Activated CD8-positive, alpha-beta memory T cell treated with anti-CD3 and anti-CD28 coated beads, Interleukin-2, amount 50 U/mL, for 1 hour (primary cell): ENCODE results near the gene FHAD1.

Experiments
- DNase-seq: peaks from one replicate; pipeline ENCODE4 v3.0.0-alpha.2; 2020; ENCODE audit errors: extremely low read depth

Gene FHAD1

DNA sequence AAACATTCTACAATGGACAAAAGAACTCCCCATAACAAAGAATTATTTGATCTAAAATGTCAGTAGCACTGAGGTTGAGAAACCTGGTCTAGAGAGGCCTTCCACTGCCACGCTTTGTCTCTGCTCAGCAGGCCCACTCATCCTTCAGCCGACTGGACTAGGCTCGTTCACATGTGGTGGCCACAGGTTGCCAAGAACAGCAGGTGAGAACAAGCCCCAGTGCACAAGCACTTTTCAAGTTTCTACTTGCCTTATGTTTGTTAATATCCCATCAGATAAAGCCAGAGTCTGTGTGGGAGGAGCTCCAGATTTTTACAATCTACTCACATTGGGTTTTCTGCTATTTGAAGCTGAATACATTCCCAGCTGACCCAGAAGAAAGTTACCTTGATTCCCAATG lies 153.6 kb downstream of the FHAD1 start:
- DNase-seq, result no peak

DNA sequence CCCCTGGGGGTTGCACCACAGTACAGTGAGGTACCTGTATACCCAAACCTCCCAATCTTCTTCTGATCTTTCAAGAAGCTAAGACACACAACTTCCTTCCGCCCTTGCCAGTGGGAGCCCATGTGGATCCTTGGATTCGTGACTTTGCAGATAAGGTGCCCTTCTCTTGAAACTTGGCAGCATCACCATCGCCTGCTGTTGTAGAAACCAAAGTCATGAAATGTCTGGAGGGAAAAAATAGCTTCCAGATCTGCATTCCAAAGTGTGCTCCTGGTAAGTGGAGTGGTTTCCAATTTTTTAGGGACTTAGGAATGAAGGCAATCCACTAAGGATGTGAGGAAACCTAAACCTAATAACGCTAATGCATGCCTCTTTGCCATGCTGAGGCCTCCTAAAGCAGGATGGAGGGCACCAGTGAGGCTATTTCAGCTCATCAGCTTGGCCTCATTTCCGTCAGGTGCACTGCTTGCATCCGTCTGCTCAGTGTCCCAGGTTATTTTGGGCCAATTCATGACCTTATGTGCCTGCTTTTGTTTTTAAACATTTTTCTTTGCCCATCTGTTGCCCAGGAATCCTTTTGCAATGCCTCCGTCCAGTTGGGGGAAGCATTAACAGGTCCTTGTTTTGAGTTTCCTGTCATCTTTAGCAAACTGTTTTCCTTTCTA lies 154.5 kb downstream of the FHAD1 start:
- DNase-seq, result no peak

DNA sequence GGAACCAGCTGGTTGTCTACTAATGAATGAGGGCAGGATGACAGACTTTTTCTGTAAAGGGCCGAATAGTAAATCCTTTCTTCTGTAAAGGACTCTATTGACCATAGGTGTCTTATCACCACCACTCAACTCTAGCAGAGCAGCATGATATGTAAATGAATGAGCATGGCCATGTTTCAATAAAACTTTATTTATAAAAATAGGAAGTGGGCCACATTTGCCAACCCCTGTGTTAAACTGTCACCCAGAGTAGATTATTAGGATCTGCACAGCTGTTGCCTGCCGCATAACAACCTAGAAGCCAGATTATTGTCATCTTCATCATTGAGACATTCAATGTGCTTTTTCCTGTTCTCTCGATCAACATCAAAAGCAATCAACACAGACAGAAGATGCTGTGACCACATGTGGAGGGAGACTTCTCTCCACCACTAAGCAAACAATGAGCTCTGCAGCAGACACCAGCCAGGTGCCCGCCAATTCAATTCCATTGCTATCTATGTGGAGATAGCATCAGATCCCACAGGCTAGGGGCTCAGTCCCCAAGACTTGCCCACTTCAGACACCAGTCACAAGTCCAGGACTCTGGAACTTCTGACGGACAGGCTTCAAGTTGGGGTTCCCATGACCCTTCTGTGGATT lies 155.9 kb downstream of the FHAD1 start:
- no peak for DNase-seq

DNA sequence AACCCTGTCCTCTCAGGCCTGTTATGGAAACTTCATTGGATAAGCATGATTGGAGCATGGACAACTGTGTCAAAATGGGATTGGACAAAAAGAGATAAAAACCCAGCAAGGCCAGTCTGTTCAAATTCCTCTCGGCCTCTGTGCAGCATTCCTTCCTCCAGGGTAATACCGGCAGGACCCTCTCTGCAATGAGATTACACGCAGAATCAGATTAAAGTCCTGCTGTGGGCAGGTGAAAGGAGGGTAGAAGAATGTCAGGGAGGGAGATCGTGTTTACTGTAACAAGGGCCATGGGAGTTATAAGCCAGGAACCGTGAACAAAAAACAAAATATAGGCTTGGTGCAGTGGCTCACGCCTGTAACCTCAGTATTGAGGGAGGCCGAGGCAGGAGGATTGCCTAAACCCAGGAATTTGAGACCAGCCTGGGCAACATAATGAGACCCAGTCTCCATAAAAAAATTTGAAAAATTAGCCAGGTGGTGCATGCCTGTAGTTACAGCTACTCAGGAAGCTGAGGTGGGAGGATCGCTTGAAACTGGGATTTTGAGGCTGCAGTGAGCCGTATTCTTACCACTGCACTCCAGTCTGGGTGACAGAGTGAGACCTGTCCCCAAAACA lies 157.0 kb downstream of the FHAD1 start:
- no peak for DNase-seq

DNA sequence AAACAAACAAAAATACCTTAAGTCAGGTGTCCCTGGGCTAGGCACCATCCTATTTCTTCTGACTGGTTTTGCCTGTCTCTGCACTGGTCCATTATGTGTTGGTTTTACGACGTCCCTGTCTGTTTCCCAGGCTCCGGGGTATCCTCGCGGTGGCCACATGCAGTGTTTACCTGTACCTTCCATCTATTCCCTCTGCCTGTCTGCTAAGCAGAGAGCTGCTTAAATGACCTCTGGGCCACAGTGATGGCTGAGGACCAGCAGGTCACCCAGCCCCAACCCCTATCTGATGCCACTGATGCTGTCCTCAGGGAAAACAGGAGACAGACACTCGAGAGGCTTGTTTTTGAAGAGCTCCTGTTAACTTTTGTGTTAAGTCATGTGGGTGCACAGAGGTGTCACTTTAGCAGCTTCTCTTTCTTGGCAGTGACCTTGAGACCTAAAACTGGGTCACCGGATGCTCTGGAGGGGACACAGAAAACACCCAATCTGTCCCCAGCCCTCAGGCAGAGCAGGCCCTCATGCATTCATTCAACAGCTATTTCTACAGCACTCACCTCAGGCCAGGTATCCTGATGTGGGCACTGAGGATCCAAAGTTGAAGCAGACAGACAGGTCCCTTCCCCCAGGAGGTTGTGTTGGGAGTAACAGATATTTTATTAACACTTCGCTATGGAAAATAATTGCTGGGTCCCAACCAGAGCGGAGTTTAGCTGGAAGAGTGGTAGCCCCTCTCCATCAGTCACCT lies 158.3 kb downstream of the FHAD1 start:
- no peak for DNase-seq

DNA sequence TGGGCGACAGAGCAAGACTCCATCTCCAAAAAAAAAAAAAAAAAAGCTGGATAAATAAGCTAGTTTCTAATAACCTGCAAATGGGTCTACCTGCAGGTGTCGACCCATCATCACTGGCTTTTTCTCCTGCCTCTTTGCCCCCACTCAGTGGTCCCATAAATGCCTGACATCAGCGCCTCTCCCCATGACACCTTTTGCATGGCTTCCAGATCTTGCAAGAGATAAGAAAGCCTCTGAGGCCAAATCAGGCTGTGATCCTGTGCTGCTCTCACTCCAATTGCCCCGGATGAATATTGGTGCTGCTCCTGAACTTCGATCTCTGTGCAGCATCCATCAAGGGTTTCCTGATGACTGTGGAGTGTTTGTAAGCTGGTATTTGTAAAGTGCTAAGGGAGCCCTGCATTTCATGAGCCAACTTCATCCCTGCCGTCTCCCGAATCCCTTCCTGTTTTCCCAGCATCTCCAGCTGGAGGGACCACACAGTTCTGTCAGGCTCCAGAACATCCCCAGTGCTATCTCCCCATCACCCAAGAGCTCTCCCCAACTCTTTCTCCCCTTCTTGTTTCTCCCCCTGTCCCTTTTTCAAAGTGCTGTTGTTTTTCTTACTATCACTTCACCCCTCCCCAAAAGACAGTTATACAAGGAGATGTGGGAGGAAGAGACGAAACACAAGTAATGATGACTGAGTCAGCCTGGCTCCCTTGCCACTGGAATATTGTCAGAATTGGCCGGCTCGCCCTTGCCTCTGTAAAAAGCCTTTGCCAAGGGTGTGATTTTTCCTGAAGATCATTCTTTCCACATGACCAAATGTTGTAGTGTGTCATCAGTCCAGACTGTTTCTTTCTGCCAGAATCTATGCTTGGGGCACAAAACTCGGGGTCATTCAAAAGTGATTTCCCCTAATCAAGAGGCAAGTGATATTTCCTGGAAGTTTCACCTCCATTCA lies 159.9 kb downstream of the FHAD1 start:
- DNase-seq, result no peak

DNA sequence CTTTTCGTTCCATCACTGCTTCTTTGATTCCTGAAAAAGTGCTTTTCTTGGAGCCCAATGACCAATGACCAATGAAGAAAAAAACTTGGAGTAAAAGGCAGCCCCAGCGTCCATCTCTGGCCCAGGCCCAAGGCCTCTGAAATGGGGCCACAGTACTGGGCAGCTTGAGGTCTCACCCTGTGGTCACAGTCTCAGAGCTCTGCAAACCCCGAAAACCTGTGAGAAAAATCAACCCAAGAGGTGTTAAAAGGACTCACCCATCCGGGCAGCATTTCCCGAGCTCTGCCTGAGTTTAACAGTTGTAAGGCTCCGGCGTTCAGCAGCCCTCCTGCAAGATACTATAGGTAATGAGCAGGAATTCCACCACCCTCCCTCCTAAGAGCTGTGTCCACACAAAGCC lies 160.6 kb downstream of the FHAD1 start:
- DNase-seq, result no peak

DNA sequence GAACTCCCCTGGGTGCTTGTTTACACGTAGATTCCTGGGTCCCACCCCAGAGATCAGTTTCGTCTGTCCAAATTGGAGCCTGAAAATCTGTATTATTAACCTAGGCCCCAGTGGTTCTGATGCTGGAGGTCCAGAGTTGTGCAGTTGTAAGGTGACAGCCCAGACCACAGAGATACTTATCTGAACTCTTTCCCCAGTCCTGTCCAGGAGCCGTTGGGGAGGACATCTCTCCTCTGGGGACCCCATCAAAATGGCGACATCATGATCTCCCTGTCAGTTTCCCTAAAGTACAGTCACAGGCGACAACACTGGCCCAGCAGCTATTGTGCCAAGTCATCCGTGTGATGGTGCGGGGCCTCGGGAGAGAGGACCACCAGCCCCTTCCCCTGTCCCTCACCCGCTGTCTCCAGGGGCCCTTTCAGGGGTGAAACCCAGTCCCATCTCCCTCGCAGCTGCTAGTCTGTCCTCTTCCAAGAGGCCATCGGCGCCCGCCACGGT lies 161.9 kb downstream of the FHAD1 start:
- no peak for DNase-seq

DNA sequence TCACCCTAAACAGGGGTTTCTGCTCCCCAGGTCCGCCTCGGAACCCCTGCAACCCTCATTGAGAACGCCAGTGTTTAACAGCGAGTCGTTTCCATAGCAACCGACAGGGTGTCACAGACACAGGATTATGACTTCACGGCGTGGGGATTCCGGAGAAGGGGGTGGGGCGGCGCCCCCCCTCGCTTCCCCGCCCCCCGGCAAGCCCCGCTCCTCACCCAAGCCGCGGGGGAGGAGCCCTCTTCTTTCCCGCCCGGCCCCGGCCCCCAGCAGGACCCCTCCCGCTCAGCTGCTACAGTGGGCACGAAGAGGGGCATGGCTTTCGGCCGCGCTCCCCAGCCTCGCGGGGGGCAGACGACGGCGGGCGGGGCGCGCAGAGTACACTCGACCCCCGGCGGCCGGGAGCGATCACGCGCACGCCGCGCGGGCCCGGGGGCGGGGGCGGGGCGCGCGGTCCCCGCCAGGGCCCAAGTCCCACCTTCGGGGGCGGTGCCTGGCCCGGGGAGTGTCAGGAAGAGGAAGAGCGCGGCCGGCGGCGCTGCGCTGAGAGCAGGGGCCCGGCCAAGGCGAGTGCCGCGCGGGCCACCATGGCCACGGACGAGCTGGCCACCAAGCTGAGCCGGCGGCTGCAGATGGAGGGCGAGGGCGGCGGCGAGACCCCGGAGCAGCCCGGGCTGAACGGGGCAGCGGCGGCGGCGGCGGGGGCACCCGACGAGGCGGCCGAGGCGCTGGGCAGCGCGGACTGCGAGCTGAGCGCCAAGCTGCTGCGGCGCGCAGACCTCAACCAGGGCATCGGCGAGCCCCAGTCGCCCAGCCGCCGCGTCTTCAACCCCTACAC lies 162.6 kb downstream of the FHAD1 start, which contains the start of gene EFHD2:
Gene EFHD2, plus strand, starts transcription at position 501 of the 835 bp plus-strand sequence. Its CDS starts 84 bp downstream, at position 585.
- peak; percentile 94 for DNase-seq

DNA sequence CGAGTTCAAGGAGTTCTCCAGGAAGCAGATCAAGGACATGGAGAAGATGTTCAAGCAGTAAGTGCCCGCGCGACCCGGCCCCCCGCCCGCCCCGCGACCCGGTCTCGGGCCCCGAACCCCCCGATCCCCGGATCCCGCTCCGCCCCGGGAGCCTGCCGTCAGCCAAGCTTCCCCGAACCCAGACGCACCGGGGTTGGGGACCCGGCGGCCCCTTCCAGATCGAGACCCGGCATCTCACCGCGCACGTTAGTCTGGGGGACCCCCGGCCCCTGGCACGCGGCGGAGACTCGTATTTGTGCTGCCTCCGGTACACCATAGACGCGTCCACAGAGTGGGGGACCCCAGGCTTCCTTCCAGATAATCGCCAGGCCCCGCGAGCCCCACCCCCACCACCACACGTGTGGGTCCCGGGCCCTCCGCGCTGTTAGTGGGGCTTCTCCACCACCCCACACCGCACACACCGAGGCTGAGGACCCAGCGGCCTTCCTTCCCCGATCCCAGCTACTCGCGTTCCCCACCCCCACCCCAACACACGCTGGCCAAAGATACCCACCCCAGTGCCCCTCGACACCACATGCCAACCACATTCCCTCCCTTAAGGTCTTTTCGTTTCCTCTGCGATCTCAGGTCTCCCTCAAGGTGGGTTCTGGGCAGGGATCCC lies 163.3 kb downstream of the FHAD1 start:
- no peak for DNase-seq

DNA sequence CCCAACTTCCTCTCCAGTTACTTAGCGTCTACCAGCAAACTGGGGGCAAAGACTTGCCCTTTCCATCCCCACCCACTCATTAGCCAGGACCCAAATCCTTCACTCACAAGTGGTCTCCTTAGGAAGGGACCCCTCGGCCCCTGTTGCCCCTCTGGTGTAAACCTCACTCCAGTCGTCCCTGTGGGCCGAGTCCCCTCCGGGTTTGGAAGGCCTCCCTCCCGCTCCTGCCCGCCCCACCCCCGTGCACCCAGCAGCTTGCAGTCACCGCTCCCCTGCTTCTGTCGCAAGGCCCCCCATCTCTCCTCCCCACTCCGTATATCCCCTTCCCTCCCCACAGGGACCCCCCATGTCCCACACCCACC lies 163.8 kb downstream of the FHAD1 start:
- DNase-seq, result no peak

DNA sequence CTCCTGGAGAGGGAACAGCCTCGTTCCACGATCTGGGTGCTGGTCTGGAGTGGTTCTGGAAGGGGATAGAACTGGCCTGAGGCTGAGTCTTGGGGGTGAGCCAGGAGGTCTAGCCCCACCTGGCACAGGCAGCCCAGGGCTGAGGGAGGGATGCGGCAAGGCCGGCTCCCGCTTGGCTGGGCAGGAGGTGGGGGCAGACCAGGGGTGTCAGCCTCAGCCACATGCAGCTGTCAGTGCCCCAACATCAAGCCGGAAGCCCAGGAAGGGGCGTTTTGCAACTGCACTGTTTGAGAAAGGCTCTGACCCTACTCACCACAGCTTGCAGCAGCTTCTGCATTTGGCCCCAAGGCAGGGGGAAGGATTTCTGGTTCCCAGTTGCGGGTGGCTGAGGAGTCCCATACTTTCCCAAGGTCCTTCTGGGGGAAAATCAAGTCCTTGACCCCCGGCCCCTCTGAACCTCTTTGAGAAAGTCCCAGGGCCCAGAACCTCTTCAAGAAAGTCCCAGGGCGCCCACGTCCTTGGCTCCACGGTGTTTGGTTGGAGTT lies 164.6 kb downstream of the FHAD1 start:
- no peak for DNase-seq

DNA sequence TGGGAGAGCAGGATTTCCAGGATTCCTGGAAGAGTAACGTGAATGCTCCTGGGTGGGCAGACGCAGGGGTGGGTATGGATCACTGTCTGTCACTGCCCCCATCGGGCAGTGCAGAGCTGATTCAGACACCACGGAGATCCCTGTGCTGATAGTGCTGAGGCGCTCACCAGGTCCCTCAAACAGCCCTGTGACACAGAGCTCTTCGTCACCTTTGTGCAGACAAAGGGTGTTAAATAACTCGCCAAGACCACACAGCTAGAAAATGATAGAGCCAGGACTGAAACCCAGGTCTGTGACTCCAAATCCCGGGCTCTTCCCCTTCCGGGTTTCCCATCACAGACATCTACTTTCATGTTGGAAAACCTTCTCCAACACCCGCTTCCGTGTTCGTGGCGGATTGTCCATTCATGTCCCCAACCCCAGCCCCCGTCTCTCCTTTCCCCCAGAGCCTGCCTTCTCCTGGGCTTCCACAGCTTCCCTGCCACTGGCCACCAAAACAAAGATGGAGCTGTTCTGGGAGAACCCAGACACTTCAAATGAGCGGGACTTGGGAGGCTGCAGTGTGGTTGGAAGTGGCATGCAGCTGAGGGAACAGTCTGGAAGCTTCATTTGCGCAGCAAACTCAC lies 165.3 kb downstream of the FHAD1 start:
- no peak for DNase-seq

DNA sequence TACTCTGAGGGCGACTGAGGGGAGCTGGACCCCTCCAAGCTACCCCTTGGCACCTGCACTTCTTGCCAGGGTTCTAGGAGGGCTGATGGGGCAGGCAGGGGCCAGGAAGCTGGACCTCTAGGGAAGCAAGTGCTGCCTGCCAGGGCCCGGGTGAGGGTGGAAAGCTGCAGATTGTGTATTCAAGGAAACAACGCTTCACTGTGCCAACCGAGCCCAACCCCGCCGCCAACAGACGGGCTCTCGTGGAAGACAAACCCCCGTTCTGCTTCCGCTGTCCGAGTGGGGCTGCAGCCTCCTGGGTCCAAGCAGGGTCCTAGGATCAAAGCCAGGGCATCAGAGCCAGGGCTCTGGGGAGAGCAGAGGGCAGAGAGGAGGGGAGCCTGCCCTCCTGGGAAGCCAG lies 165.8 kb downstream of the FHAD1 start:
- no peak for DNase-seq

DNA sequence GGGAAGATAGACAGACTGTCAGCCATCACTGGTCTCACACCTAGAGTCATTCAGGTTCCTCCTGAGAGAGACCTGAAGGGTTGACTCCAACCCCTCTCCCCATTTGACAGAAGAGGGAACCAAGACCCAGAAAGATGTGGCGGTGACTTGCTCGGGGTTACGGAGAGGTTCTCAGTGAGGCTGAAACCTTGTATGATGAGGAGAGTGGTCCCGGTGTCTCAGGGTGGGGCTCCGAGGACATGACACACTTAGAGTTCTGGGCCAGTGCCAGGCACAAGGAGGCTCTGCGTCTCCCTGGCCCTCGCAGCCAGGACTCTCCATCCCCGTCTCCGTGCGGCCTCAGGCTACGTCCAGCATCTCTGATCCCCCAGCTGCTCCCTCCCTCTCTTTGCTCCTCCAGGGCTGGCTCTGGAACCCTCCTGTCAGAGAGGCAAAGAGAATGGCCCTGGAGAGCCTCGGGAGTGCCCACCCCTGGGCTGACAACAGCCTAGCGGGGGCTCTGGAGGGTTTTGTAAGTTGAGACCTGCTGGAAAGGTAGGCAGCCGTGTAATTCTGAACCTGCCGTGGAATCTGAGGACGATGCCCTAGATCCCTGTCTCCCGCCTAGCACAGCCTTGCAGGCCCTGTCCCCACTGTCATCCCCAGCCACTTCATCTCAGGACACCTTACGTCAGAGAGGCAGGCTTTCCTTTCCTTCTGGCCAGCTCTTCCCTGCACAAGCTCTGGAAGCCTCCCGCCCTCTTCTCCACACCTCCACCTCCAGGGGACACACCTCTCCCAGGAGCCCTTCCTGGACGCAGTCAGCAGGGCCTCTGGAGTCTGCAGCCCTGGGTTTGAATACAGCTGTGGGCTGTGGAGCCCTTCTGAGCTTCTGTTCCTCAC lies 166.8 kb downstream of the FHAD1 start:
- DNase-seq, result no peak

DNA sequence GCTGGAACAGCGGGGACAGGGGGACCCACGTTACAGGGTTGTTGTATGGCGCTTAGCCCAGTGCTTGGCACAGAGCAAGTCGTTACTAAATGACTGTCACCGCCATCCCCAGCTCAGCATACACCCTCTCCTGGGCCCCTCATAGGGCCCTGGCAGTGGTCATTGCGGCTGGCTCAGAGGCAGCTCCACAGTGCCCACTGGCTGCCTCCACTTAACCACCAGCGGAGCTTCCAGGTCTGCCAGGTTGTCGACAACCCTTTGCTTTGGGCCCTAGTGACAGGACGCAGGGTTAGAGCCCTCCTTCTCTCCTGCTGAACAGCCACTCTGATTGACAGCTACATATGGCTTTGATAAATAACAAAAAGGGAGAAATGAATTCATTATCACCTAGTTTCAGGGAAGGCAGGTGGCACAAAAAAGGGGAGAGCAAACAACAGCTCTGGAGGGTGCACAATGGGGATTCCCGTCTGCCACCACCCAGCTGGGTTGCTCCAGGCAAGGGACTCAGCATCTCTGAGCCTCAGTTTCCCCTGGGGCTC lies 167.5 kb downstream of the FHAD1 start:
- DNase-seq, result no peak

DNA sequence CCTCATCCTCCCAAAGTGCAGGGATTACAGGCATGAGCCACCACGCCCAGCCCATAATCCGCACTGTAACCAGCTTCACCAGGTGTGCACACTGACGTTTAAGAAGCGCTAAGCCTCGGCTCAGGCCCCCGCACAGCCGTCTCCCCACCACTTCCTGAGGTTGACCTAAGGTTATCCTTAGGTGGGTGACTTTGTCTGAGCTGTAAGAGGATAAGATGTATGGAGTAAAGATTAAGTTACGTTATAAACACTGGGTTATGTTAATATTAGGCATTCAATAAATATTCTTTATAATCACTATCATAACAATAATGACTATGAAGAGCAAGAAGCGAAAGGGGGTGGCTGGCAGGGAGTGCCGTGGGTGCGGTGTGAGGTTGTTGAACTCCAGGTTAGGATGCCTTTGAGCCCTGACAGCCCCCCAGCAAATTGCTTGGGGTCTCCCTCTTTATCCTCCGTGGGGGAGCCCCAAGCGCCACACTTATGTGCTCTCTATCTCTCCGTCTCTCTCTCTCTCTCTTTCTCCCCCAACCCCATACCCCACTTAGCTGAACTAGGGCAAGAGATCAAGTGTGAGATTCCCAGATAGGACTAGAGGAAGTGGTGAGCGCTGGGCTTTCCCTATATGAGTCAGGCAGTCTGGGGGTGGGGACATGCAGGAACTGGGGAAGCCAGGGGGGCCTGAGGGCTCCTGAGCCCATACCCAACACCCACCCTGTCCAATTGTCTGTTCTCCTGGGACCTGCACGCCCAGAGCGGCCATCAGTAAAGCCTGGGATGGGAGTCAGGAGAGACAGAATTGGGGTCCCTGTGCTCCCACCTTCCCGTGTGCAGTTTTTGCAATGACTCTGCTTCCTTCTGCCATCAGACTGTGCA lies 170.3 kb downstream of the FHAD1 start:
- DNase-seq, result no peak
